HL-60 (cell line): ENCODE data around the gene ZNF503.

Experiments
- DNase-seq, 2 experiments: peaks; one replicate each; pipeline ENCODE4 v3.0.0-alpha.2; 2010 to 2020; ENCODE audit warnings: low read depth in 1 of 2, low spot score in 1 of 2
- H3K27ac ChIP-seq: fragments of 250-450 bp; sonication (Bioruptor Pico); replicated peaks from 2 replicates; pipeline ENCODE4 v1.5.1; 2020; ENCODE audit warnings: mild to moderate bottlenecking, moderate library complexity
- H3K27me3 ChIP-seq: fragments of 250-450 bp; sonication (Bioruptor Pico); 2 replicates; pipeline ENCODE4 v1.5.1; 2021; ENCODE audit warnings: mild to moderate bottlenecking, moderate library complexity; ENCODE audit not compliant: insufficient read depth, poor library complexity, severe bottlenecking
- H3K4me3 ChIP-seq: replicated peaks from 2 replicates; pipeline ENCODE4 v1.5.1; 2011; ENCODE audit warnings: mild to moderate bottlenecking, control low read depth, low read length; ENCODE audit not compliant: insufficient read depth
- GABPA ChIP-seq: IDR thresholded peaks from 2 replicates; pipeline ENCODE4 v1.6.1; 2012; ENCODE audit warnings: low read depth
- POLR2AphosphoS5 ChIP-seq: IDR thresholded peaks from 2 replicates; pipeline ENCODE4 v1.6.1; 2012; ENCODE audit warnings: low read depth
- SPI1 ChIP-seq: IDR thresholded peaks from 2 replicates; pipeline ENCODE4 v1.6.1; 2012; ENCODE audit warnings: low read depth, mild to moderate bottlenecking, borderline replicate concordance
- TF ChIP-seq, protein P1 (sequence below): IDR thresholded peaks from one replicate; pipeline ENCODE4 v1.5.1; 2011; ENCODE audit warnings: low read length, control low read depth, inconsistent platforms; ENCODE audit not compliant: insufficient read depth
- TF ChIP-seq, protein P2 (sequence below): IDR thresholded peaks from 2 replicates; pipeline ENCODE4 v1.6.1; 2012; ENCODE audit warnings: low read depth; ENCODE audit not compliant: insufficient replicate concordance

The ZNF503 gene

DNA sequence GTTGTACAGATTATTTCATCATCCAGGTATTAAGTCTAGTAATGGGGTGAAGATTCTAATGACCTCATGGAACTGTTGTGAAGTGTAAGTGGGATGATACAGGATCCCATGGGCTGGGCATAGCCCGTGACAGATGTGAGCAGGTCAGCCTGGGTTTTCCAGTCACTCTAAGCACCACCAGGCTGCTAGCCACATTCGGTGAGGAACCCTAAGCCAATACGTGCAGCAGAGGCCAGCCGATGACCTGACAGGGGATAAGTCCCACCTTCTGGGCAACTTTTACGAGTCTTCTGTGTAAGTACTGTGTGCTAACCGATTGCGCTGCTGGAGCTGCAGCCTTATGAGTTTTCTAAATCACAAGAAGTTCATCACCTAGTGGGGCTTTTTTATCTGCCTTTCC is 7.3 kb downstream of the ZNF503 start:
- DNase-seq = no peak
- Histone ChIP-seq H3K27me3 (peaks cover 2% of the 10 kb centered on the region), H3K4me3 (no peak overlapping the region), H3K27ac (no peak overlapping the region)
- TF ChIP-seq POLR2AphosphoS5 (no peak), SPI1 (no peak), GABPA (no peak)
- TF ChIP-seq, protein P1, sequence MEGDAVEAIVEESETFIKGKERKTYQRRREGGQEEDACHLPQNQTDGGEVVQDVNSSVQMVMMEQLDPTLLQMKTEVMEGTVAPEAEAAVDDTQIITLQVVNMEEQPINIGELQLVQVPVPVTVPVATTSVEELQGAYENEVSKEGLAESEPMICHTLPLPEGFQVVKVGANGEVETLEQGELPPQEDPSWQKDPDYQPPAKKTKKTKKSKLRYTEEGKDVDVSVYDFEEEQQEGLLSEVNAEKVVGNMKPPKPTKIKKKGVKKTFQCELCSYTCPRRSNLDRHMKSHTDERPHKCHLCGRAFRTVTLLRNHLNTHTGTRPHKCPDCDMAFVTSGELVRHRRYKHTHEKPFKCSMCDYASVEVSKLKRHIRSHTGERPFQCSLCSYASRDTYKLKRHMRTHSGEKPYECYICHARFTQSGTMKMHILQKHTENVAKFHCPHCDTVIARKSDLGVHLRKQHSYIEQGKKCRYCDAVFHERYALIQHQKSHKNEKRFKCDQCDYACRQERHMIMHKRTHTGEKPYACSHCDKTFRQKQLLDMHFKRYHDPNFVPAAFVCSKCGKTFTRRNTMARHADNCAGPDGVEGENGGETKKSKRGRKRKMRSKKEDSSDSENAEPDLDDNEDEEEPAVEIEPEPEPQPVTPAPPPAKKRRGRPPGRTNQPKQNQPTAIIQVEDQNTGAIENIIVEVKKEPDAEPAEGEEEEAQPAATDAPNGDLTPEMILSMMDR = no peak
- TF ChIP-seq, protein P2, sequence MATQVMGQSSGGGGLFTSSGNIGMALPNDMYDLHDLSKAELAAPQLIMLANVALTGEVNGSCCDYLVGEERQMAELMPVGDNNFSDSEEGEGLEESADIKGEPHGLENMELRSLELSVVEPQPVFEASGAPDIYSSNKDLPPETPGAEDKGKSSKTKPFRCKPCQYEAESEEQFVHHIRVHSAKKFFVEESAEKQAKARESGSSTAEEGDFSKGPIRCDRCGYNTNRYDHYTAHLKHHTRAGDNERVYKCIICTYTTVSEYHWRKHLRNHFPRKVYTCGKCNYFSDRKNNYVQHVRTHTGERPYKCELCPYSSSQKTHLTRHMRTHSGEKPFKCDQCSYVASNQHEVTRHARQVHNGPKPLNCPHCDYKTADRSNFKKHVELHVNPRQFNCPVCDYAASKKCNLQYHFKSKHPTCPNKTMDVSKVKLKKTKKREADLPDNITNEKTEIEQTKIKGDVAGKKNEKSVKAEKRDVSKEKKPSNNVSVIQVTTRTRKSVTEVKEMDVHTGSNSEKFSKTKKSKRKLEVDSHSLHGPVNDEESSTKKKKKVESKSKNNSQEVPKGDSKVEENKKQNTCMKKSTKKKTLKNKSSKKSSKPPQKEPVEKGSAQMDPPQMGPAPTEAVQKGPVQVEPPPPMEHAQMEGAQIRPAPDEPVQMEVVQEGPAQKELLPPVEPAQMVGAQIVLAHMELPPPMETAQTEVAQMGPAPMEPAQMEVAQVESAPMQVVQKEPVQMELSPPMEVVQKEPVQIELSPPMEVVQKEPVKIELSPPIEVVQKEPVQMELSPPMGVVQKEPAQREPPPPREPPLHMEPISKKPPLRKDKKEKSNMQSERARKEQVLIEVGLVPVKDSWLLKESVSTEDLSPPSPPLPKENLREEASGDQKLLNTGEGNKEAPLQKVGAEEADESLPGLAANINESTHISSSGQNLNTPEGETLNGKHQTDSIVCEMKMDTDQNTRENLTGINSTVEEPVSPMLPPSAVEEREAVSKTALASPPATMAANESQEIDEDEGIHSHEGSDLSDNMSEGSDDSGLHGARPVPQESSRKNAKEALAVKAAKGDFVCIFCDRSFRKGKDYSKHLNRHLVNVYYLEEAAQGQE = no peak

DNA sequence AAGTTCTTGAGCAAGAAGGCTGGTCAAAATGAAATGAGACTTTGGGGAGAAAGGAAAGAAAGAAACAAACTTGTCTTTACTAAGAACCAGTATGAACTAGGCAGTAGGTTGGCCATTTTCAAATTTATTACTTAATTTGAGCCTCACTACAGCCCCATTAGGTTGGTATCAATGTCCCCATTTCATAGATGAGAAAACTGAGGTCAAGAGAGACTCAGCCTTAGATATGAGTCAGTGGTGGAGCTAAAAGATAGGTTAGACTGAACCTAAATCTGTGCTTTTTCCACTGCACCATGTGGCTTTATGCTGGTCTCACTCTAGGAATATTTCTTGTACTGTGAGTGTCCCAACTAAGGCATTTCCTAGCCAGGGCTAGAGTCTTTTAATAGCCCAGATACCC is 8.8 kb downstream of the ZNF503 start:
- DNase-seq = no peak
- TF ChIP-seq SPI1 (no peak), POLR2AphosphoS5 (no peak), GABPA (no peak)
- TF ChIP-seq, protein P1 = no peak
- TF ChIP-seq, protein P2 = no peak
- H3K4me3 ChIP-seq = no peak overlapping the region
- no peak overlapping the region for H3K27ac ChIP-seq
- peaks cover 2% of the 10 kb centered on the region for H3K27me3 ChIP-seq

DNA sequence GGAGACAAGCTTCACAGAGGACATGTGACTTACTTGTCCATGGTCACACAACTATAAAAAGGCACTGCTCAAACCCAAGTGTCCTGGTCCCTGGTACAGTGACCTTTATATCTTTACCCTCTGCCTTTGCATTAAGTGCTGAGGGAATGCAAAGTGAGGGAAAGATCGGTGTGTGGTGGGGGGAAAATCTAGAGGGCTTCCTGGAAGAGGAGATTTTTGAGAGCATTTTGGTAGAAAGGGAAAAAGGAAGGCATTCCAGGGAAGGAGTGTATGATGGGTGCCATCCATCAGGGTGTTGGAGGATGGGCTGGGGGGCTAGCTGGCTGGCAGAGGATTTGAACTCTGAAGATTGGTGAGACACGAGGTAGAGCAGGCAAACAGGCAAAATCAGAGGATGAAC is 9.3 kb downstream of the ZNF503 start:
- DNase-seq = no peak
- peaks cover 2% of the 10 kb centered on the region for H3K27me3 ChIP-seq
- TF ChIP-seq, protein P2 = no peak
- TF ChIP-seq GABPA = no peak
- TF ChIP-seq, protein P1 = no peak
- no peak for TF ChIP-seq SPI1
- no peak for TF ChIP-seq POLR2AphosphoS5

More for the DNA sequence above, 9.3 kb downstream of the ZNF503 start:
- no peak overlapping the region for H3K27ac ChIP-seq
- H3K4me3 ChIP-seq = no peak overlapping the region
